HCT116 (cell line): ENCODE measurements around the gene NACC2. TPM values are rescaled to one million over a fixed set of nuclear protein-coding genes. Genes with fewer than 3 reads are reported as not detected.
A peak's percentile ranks its signal among the peaks of the same experiment; 100 is the strongest.

Experiments
- ATAC-seq: fragments of 200-7000 bp; cut with Tn5 transposase; 2 replicates; pipeline ENCODE4 v1.9.1; 2020; ENCODE audit warnings: mild to moderate bottlenecking, moderate library complexity
- BruUV-seq: library from RNA; stranded (reverse); fragments of 400-500 nt; replicated peaks from 2 replicates; lab custom pipeline; 2021; lab: Mats Ljungman, UMichigan
- CTCF ChIA-PET: fragments of 300-600 bp; sonication (Branson Sonifier 250); formaldehyde crosslinking; loops from one replicate; lab custom pipeline; 2021; ENCODE audit warnings: antibody characterized with exemption; lab: Charles Lee
- POLR2A ChIA-PET: fragments of 300-600, 350-600 bp; sonication (Branson Sonifier 250); formaldehyde crosslinking; loops from one replicate; lab custom pipeline; 2021; ENCODE audit warnings: antibody characterized with exemption; lab: Charles Lee
- RAD21 ChIA-PET, 2 experiments: fragments of 300-600 bp; sonication (Branson Sonifier 250); formaldehyde crosslinking; loops; one replicate each; lab custom pipeline; 2023; ENCODE audit warnings: low total read pairs in 2 of 2; ENCODE audit not compliant: uncharacterized antibody in 2 of 2, unreplicated experiment in 2 of 2, low non-redundant PET in 1 of 2; lab: Charles Lee
- DNase-seq: peaks from one replicate; pipeline ENCODE4 v3.0.0-alpha.2; 2010; ENCODE audit warnings: low read depth, low spot score
- H2AFZ ChIP-seq: fragments of 200-600 bp; shearing (Covaris generic), sonication (generic); 2 replicates; pipeline ENCODE4 v1.6.1; 2017; ENCODE audit warnings: low read depth, mixed run types, mixed read lengths, antibody characterized with exemption, low read length; ENCODE audit not compliant: poor library complexity, severe bottlenecking
- H3K27ac ChIP-seq: 2 replicates; pipeline ENCODE4 v1.5.1; 2012; ENCODE audit warnings: low read depth, low read length
- H3K27me3 ChIP-seq: fragments of 200-600 bp; sonication (generic); 2 replicates; pipeline ENCODE4 v1.6.1; 2016; ENCODE audit warnings: mixed run types, low read length, mixed read lengths; ENCODE audit not compliant: insufficient read depth
- H3K36me3 ChIP-seq, 2 experiments: fragments of 200-500 bp in 1 of 2; fragments of 200-600 bp in 1 of 2; sonication (Bioruptor generic) in 1 of 2; sonication (generic) in 1 of 2; 2 replicates each; pipeline versions ENCODE4 v1.5.1 to v1.6.1; 2014 to 2016; ENCODE audit warnings: low read length in 2 of 2, inconsistent platforms in 1 of 2, mixed read lengths in 1 of 2, mixed run types in 1 of 2; ENCODE audit not compliant: insufficient read depth in 2 of 2, control insufficient read depth in 1 of 2
- H3K4me1 ChIP-seq, 2 experiments: fragments of 200-600 bp in 1 of 2; sonication (generic) in 1 of 2; 2 replicates each; pipeline versions ENCODE4 v1.5.1 to v1.6.1; 2012 to 2017; ENCODE audit warnings: low read length in 2 of 2, inconsistent platforms in 1 of 2, mild to moderate bottlenecking in 1 of 2, mixed read lengths in 1 of 2, mixed run types in 1 of 2, moderate library complexity in 1 of 2; ENCODE audit not compliant: insufficient read depth in 2 of 2, control insufficient read depth in 1 of 2
- H3K4me2 ChIP-seq: fragments of 200-600 bp; sonication (generic); 2 replicates; pipeline ENCODE4 v1.6.1; 2017; ENCODE audit warnings: mixed run types, low read length, mixed read lengths
- H3K4me3 ChIP-seq, 2 experiments: fragments of 200-600 bp in 1 of 2; sonication (generic) in 1 of 2; replicated peaks in 1 of 2; 2 replicates each; pipeline ENCODE4 v1.5.1; 2011 to 2016; ENCODE audit warnings: low read length in 2 of 2, control low read depth in 1 of 2, low read depth in 1 of 2, mild to moderate bottlenecking in 1 of 2, mixed read lengths in 1 of 2, mixed run types in 1 of 2
- H3K79me2 ChIP-seq: fragments of 200-600 bp; sonication (generic); 2 replicates; pipeline ENCODE4 v1.6.1; 2017; ENCODE audit warnings: mild to moderate bottlenecking, mixed run types, low read length, moderate library complexity, mixed read lengths; ENCODE audit not compliant: insufficient read depth
- H3K9ac ChIP-seq: fragments of 200-600 bp; sonication (generic); 2 replicates; pipeline ENCODE4 v1.6.1; 2016; ENCODE audit warnings: low read length, mixed read lengths
- H3K9me2 ChIP-seq: fragments of 200-600 bp; sonication (generic), shearing (Covaris generic); 2 replicates; pipeline ENCODE4 v1.6.1; 2017; ENCODE audit warnings: mixed run types, mild to moderate bottlenecking, moderate library complexity; ENCODE audit not compliant: insufficient read depth
- H3K9me3 ChIP-seq, 2 experiments: fragments of 200-500 bp in 1 of 2; fragments of 200-600 bp in 1 of 2; sonication (Bioruptor generic) in 1 of 2; sonication (generic) in 1 of 2; 2 replicates each; pipeline ENCODE4 v1.6.1; 2014 to 2017; ENCODE audit warnings: low read length in 2 of 2, mixed read lengths in 2 of 2, inconsistent platforms in 1 of 2, low read depth in 1 of 2, mild to moderate bottlenecking in 1 of 2, mixed run types in 1 of 2, moderate library complexity in 1 of 2; ENCODE audit not compliant: control insufficient read depth in 1 of 2, insufficient read depth in 1 of 2
- H4K20me1 ChIP-seq: fragments of 200-600 bp; sonication (generic), shearing (Covaris generic); 2 replicates; pipeline ENCODE4 v1.6.1; 2017; ENCODE audit warnings: mixed run types, mild to moderate bottlenecking, moderate library complexity; ENCODE audit not compliant: insufficient read depth
- ATF3 ChIP-seq: IDR thresholded peaks from 2 replicates; pipeline ENCODE4 v1.6.1; 2012
- CEBPB ChIP-seq: IDR thresholded peaks from 2 replicates; pipeline ENCODE4 v1.6.1; 2012; ENCODE audit warnings: low read depth
- EGR1 ChIP-seq: IDR thresholded peaks from 2 replicates; pipeline ENCODE4 v1.6.1; 2012; ENCODE audit warnings: low read depth
- ELF1 ChIP-seq: IDR thresholded peaks from 2 replicates; pipeline ENCODE4 v1.6.1; 2012; ENCODE audit warnings: low read depth, borderline replicate concordance
- EZH2 ChIP-seq: fragments of 200-600 bp; sonication (generic); IDR thresholded peaks from 2 replicates; pipeline ENCODE4 v1.6.1; 2017; ENCODE audit warnings: antibody characterized with exemption, mixed run types
- FOSL1 ChIP-seq: IDR thresholded peaks from 2 replicates; pipeline ENCODE4 v1.6.1; 2012; ENCODE audit warnings: low read depth
- POLR2AphosphoS5 ChIP-seq: IDR thresholded peaks from 2 replicates; pipeline ENCODE4 v1.6.1; 2011; ENCODE audit warnings: mild to moderate bottlenecking, low read depth, low read length, moderate library complexity
- REST ChIP-seq: IDR thresholded peaks from 2 replicates; pipeline ENCODE4 v1.6.1; 2012; ENCODE audit warnings: low read depth
- SP1 ChIP-seq: IDR thresholded peaks from 2 replicates; pipeline ENCODE4 v1.6.1; 2012; ENCODE audit warnings: low read depth
- ZBTB33 ChIP-seq: IDR thresholded peaks from 2 replicates; pipeline ENCODE4 v1.6.1; 2011; ENCODE audit warnings: mild to moderate bottlenecking, low read length, moderate library complexity; ENCODE audit not compliant: insufficient replicate concordance; ENCODE audit errors: extremely low read depth
- intact Hi-C: fragments of 100-400 bp; cut with micrococcal nuclease; formaldehyde crosslinking; loops from 2 replicates; pipeline ENCODE4 v1.10.0; 2022
- total RNA-seq: library from RNA; stranded (reverse); gene quantifications from one replicate; pipeline ENCODE4 v1.2.1, GENCODE V29; 2021; ENCODE audit not compliant: unreplicated experiment

Gene NACC2
- total RNA-seq, 1 experiment from 2014 or later, result 27.8 TPM

- TF ChIP-seq REST, result no peak
Observed at GRCh38 chr9:136116360-136117098, 21.4 kb upstream of the NACC2 start (continued).

GRCh38 chr9:136115641-136116359 lies 20.7 kb upstream of the NACC2 start:
- BruUV-seq, result no TSS peak
- Histone ChIP-seq H4K20me1 (no peaks in the 10 kb centered on the region), H3K4me1 (peaks cover 20 to 58% of the 10 kb centered on the region in 2 experiments), H3K9ac (no peak overlapping the region), H3K36me3 (no peaks in the 10 kb centered on the region), H3K27ac (peak overlapping the region; percentile 20; the same call in 1 of the 2 replicates), H3K4me2 (no peak overlapping the region), H3K27me3 (no peaks in the 10 kb centered on the region), H3K79me2 (peaks cover 25% of the 10 kb centered on the region; the same call in 1 of the 2 replicates), H3K9me2 (no peaks in the 10 kb centered on the region), H3K4me3 (no peak overlapping the region), H2AFZ (no peak overlapping the region), H3K9me3 (no peaks in the 10 kb centered on the region)
- ChIA-PET POLR2A (no interaction called here), RAD21 (no interaction called here), CTCF (no interaction called here)
- ATAC-seq (no peak), DNase-seq (no peak)
- intact Hi-C loops, result no loop called here
- no peak for TF ChIP-seq ATF3
- no peak for TF ChIP-seq EZH2
- no peak for TF ChIP-seq SP1
- TF ChIP-seq REST, result no peak
- no peak for TF ChIP-seq ELF1
- no peak for TF ChIP-seq EGR1
- no peak for TF ChIP-seq CEBPB
- no peak for TF ChIP-seq FOSL1
- no peak for TF ChIP-seq POLR2AphosphoS5
- TF ChIP-seq ZBTB33, result no peak
